GM19452 (cell line): ENCODE measurements around the gene SNRPD3.
"Not testable (repeated sequence)": the region's sequence is repeated elsewhere in the genome, so short reads cannot be mapped to it uniquely, and the experiment has no call there.

Experiments
- ATAC-seq: cut with Tn5 transposase; IDR thresholded peaks from one replicate; pipeline ENCODE4 v1.9.1; 2021; ENCODE audit not compliant: unreplicated experiment

SNRPD3 gene

DNA sequence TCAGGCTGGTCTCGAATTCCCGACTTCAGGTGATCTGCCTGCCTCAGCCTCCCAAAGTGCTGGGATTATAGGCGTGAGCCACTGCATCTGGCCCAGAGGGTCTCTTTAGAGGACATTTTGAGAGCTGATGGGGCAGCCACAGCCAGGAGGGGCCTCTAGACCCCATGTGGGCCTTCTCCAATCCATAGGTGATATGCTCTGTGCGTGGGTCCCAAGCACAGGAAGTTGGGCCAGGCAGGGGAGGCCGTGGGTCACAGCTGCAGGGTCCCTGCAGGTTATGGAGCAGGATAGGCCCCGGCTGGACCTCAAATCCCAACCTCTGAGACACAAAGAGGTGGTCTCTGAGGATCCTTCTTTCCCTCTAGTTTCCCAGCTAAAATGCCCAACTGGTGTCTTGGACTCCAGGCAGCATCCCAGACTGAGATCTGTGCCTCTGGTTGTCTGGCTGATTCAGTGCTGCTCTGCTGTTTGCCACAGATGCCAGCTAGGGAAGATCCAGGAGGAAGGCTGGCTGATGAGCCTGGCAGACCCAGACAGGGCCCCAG lies 35.6 kb downstream of the SNRPD3 start:
- no peak for ATAC-seq

- ATAC-seq, result no peak
These were observed 36.5 kb downstream of the SNRPD3 start for GRCh38 chr22:24592058-24592850.

GRCh38 chr22:24592851-24593558 lies 37.2 kb downstream of the SNRPD3 start, which contains the start of gene LRRC75B:
TSS of gene LRRC75B (minus strand) at chr22:24593073. CDS start at chr22:24593039, 34 bp downstream.
- ATAC-seq, result peak; percentile 77

DNA sequence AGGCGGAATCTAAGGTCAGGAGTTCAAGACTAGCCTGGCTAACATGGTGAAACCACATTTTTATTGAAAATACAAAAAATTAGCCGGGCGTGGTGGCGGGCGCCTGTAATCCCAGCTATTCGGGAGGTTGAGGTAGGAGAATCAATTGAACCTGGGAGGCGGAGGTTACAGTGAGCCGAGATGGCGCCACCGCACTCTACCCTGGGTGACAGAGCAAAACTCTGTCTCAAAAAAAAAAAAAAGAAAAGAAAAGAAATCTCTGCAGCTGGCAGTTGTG lies 37.7 kb downstream of the SNRPD3 start:
- not testable (repeated sequence) for ATAC-seq

GRCh38 chr22:24593836-24594568 lies 38.2 kb downstream of the SNRPD3 start:
- ATAC-seq, result no peak

DNA sequence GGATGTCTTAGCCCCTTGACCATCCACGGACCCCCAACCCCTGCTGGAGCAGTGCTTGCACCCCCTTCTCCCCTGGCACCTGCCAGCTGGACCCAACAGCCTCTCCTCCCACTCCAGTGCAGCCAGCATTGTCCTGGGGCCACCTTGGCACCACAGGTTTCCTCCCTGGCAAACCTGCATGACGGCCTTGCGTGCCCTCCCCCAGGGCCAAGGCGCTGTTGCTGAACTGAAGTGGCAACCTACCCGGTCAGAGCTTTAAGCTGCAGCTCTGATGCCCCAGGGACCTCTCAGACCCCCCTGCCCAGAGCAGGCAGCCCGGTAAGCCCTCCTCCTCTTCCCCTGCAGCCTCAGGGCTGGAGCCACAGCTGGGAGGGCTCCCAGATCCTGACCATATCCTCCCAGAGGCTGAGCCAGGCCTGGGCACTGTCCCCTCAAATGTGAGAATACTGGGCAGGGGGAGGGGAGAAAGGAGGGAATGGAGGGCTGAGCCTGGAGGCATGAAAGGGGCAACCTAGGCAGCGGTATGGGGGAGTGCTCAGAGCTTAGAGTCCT lies 38.8 kb downstream of the SNRPD3 start:
- no peak for ATAC-seq

DNA sequence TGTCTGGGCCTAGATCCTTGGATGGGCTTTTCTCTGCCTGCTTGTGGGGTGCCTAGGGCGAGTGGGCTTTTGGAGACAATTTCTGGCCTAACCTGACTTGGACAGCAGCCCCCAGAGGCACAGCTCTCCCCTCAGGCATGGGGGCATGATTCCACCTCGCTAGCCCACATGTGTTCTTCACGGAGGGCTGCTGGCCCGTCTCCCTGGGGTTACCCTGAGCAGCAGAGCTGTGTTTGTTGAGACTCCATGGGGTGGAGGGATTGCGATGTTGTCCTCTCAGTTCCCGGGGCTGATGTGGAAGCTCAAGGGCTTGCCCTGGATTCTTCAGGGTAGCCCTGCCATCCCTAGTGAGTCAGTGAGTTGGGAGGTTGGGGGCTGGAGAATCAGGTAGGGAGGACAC lies 39.4 kb downstream of the SNRPD3 start:
- ATAC-seq, result no peak

GRCh38 chr22:24595863-24596262 lies 40.1 kb downstream of the SNRPD3 start:
- no peak for ATAC-seq

DNA sequence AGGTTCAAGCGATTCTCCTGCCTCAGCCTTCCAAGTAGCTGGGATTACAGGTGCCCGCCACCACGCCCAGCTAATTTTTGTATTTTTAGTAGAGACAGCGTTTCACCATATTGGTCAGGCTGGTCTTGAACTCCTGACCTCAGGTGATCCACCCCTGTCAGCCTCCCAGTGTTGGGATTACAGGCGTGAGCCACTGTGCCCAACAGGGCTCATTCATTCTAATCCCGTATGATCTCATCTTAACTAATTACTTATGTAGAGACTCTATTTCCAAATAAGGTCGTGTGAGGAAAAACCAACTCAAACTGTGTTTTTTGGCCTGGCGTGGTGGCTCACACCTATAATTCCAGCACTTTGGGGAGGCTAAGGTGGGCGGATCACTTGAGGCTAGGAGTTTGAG lies 41.3 kb downstream of the SNRPD3 start:
- not testable (repeated sequence) for ATAC-seq

DNA sequence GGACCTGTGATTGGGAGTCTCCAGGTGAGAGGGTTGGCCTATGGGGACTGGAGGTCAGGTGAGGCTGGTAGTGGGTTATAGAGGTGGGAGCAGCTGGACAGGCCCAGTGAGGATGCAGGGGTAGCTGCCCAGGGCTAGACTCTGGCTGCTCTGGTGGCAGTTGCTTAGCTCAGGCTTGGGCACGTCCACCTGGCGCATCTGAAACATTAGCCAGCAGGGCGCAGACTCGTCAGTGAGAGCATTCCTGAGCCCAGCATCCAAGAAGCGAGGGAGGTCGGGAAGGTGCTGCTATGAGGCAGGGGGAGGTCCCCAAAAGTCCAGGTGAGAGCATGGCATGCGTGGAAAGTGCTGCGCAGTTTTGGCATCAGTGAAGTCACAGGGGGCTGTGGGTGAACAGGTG lies 43.7 kb downstream of the SNRPD3 start:
- no peak for ATAC-seq

- ATAC-seq, result not testable (repeated sequence)
These were observed 44.3 kb downstream of the SNRPD3 start for GRCh38 chr22:24599958-24600715.

GRCh38 chr22:24601217-24602104 lies 45.7 kb downstream of the SNRPD3 start:
- no peak for ATAC-seq

- ATAC-seq, result not testable (repeated sequence)
These were observed 46.4 kb downstream of the SNRPD3 start for GRCh38 chr22:24602105-24602749.

DNA sequence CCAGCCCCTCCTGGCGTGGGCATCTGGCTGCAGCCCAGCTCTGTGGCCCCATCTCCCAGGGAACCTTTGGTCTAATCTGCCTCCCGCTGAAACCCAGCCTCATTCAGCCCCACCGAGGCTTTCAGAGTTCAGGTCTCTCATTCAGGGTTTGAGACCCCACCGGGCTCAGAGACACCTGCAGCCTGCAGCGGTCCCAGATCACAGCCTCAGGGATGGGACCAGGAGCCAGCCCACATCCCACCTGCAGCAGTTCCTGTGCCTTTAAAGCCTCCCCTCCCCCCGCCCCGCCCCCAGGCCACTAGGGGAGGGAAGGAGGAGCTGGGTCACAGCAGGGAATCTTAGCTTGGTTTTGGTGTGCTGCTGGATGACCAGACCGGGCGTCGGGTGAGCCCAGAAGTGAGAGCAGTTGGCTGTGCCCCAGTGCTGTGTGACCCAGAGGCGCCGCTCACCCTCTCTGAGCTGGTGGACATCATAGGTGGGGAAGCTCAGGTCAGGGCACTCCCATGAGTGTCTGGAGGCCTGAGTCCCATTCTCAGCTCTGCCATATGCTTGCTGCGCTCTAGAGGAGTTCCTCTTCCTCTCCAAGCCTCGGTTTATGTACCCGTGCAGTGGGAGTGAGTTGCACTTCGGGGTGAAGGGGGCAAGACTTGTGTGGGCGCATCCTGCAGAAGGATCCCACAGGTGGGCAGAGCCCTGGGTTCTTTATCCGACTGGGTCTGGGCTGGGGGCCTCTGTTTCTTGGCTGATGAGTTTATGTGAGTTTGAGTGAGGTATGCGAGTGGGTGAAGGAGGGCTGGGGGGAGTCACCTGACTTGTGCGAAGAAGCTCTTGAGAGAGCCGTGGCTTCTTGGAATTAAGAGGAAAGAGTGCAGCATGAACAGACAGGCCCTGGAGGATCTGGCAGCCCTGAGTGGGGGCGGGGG lies 47.3 kb downstream of the SNRPD3 start, which contains the start of gene GGT1:
Gene GGT1 (plus strand): TSS at position 347 of the 923 bp plus-strand sequence. CDS start 7,889 bp downstream, outside the sequence.
- ATAC-seq, result not testable (repeated sequence)

- ATAC-seq, result peak; percentile 39
These were observed 48.2 kb downstream of the SNRPD3 start for GRCh38 chr22:24603770-24604629.

DNA sequence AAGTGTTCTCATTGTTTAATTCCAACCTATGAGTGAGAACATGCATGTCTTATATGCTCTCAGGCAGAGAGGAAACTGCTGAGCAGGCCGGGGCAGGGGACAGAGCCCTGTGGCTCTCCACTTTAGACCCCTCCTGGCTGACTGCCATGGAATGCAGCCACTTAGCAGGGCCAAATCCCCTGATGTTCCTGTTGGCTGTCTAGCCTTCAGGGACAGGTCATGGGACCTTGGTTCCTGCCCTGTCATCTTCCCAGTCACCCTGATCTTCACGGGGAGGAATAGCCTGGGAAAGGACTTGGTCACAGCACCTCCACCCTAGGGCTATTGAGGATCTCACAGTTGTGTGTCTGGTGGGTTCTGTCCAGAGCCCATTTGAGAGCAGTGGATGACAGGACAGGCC lies 50.5 kb downstream of the SNRPD3 start:
- not testable (repeated sequence) for ATAC-seq
